ENCODE measurements around the gene CDKN2C. TPM values are rescaled to one million over a fixed set of nuclear protein-coding genes. Genes with fewer than 3 reads are reported as not detected.

Gene CDKN2C
- total RNA-seq, 1 donor: 9.2 TPM

GRCh38 chr1:51014878-51015277, 44.8 kb downstream of the CDKN2C start:
- no peak for DNase-seq (ENCODE audit: low read depth in 2 of 3, low spot score in 2 of 3)

GRCh38 chr1:51019811-51020210, 49.8 kb downstream of the CDKN2C start:
- DNase-seq (ENCODE audit: low read depth in 2 of 3, low spot score in 2 of 3): no peak

Other genes with a start within 250 kb of the CDKN2C start
- 14.0 TPM for gene FAF1, start 10.0 kb upstream of the CDKN2C start, total RNA-seq
- gene C1orf185, start 132.0 kb downstream of the CDKN2C start, total RNA-seq: not detected